ENCODE measurements around the gene ARID3B. TPM values are rescaled to one million over a fixed set of nuclear protein-coding genes. Genes with fewer than 3 reads are reported as not detected.

ARID3B gene
- total RNA-seq, 1 donor from 2014 or later = 13.1 TPM

DNA sequence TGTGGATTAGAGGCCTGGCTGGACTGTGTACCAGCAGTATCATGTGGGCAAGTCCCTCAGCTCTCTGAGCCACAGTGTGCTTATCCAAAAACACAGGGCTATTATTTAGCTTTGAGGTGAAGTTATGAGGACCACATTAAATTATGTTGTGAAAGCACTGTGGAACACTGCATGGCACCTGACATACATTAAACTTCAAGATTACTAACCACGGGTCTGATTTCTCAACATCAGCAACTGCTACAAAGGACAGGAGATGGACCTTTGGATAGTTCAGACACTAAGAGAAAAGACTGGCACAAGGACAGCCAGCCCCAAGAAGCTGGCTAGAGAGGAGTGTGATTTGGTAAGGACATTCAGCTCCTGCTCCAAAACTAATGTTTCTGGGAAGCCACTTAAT lies 96.0 kb downstream of the ARID3B start:
- H3K27me3 ChIP-seq (ENCODE audit: control insufficient read depth, insufficient read depth, low read length) = no peaks in the 10 kb centered on the region
- TF ChIP-seq CTCF (IDR thresholded peaks at IDR 0.05; ENCODE audit: insufficient read depth, low read length, poor library complexity, severe bottlenecking) = no peak
- no peak for DNase-seq (ENCODE audit: low read depth)
- H3K4me3 ChIP-seq (ENCODE audit: low read depth, low read length) = no peak overlapping the region
- H3K36me3 ChIP-seq (ENCODE audit: control insufficient read depth, insufficient read depth, low read length) = no peaks in the 10 kb centered on the region

- DNase-seq (ENCODE audit: low read depth) = no peak
- Histone ChIP-seq H3K4me3 (ENCODE audit: low read depth, low read length) (no peak overlapping the region), H3K27me3 (ENCODE audit: control insufficient read depth, insufficient read depth, low read length) (no peaks in the 10 kb centered on the region), H3K36me3 (ENCODE audit: control insufficient read depth, insufficient read depth, low read length) (no peaks in the 10 kb centered on the region)
- no peak for TF ChIP-seq CTCF (IDR thresholded peaks at IDR 0.05; ENCODE audit: insufficient read depth, low read length, poor library complexity, severe bottlenecking)
Measured at GRCh38 chr15:74641151-74641550, 100.1 kb downstream of the ARID3B start.

GRCh38 chr15:74642348-74642733 lies 101.3 kb downstream of the ARID3B start:
- DNase-seq (ENCODE audit: low read depth) = no peak
- no peaks in the 10 kb centered on the region for H3K27me3 ChIP-seq (ENCODE audit: control insufficient read depth, insufficient read depth, low read length)
- H3K4me3 ChIP-seq (ENCODE audit: low read depth, low read length) = no peak overlapping the region
- no peak for TF ChIP-seq CTCF (IDR thresholded peaks at IDR 0.05; ENCODE audit: insufficient read depth, low read length, poor library complexity, severe bottlenecking)
- no peaks in the 10 kb centered on the region for H3K36me3 ChIP-seq (ENCODE audit: control insufficient read depth, insufficient read depth, low read length)

- DNase-seq (ENCODE audit: low read depth) = no peak
- Histone ChIP-seq H3K36me3 (ENCODE audit: control insufficient read depth, insufficient read depth, low read length) (no peaks in the 10 kb centered on the region), H3K27me3 (ENCODE audit: control insufficient read depth, insufficient read depth, low read length) (no peaks in the 10 kb centered on the region), H3K4me3 (ENCODE audit: low read depth, low read length) (no peak overlapping the region)
- no peak for TF ChIP-seq CTCF (IDR thresholded peaks at IDR 0.05; ENCODE audit: insufficient read depth, low read length, poor library complexity, severe bottlenecking)
Measured at GRCh38 chr15:74642734-74643664, 102.0 kb downstream of the ARID3B start.

DNA sequence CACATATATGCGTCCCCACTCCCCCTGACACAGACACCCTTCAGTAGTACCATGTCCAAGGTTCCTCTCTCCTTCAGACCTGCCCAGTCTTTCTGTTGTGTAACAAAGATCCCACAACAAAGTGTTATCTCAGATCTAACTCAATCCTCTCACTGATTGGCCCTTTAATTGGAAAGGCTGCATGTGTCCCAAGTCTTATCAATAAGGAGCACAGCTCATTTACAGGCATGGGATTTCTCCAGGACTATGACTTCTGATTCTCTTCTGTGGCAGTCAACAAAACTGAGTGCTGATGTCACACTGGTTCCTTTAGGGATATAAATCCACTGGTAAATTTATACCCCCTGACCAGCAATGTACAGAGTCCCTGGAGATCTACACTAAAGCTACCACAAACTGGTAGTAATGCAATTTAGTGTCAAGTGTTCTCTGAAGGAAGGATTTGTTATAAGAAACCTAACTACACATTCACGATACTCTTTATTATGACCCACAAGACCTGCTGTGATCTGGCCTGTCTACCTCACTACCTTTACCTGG lies 102.7 kb downstream of the ARID3B start:
- H3K4me3 ChIP-seq (ENCODE audit: low read depth, low read length) = no peak overlapping the region
- no peaks in the 10 kb centered on the region for H3K27me3 ChIP-seq (ENCODE audit: control insufficient read depth, insufficient read depth, low read length)
- no peaks in the 10 kb centered on the region for H3K36me3 ChIP-seq (ENCODE audit: control insufficient read depth, insufficient read depth, low read length)
- DNase-seq (ENCODE audit: low read depth) = no peak
- no peak for TF ChIP-seq CTCF (IDR thresholded peaks at IDR 0.05; ENCODE audit: insufficient read depth, low read length, poor library complexity, severe bottlenecking)

Measured in kidney epithelial cell (primary cell).